GM19099 (cell line): ENCODE results near the gene WDR7.

Experiments
- POLR2A ChIP-seq: IDR thresholded peaks from 3 replicates; pipeline ENCODE4 v1.6.1; 2011; ENCODE audit warnings: low read depth; ENCODE audit not compliant: insufficient read length; ENCODE audit errors: extremely low read depth

WDR7 gene

GRCh38 chr18:56910237-56910636 lies 259.1 kb downstream of the WDR7 start:
- TF ChIP-seq POLR2A = no peak

- TF ChIP-seq POLR2A = no peak
Measured at GRCh38 chr18:56910967-56911366, 259.8 kb downstream of the WDR7 start.

- TF ChIP-seq POLR2A = no peak
Measured at GRCh38 chr18:56913941-56914340, 262.8 kb downstream of the WDR7 start.

- TF ChIP-seq POLR2A = no peak
Measured at GRCh38 chr18:56919190-56919589, 268.0 kb downstream of the WDR7 start.

- no peak for TF ChIP-seq POLR2A
Measured at GRCh38 chr18:56921896-56922480, 270.8 kb downstream of the WDR7 start.

- TF ChIP-seq POLR2A = no peak
Measured at GRCh38 chr18:56926734-56927133, 275.6 kb downstream of the WDR7 start.

- TF ChIP-seq POLR2A = no peak
Measured at GRCh38 chr18:56927786-56928185, 276.6 kb downstream of the WDR7 start.

- no peak for TF ChIP-seq POLR2A
Measured at GRCh38 chr18:56929886-56930285, 278.7 kb downstream of the WDR7 start.

GRCh38 chr18:56933472-56933871 lies 282.3 kb downstream of the WDR7 start:
- no peak for TF ChIP-seq POLR2A

- TF ChIP-seq POLR2A = no peak
Measured at GRCh38 chr18:56934131-56934530, 283.0 kb downstream of the WDR7 start.

- no peak for TF ChIP-seq POLR2A
Measured at GRCh38 chr18:56934906-56935305, 283.7 kb downstream of the WDR7 start.

GRCh38 chr18:56935434-56936040 lies 284.4 kb downstream of the WDR7 start:
- TF ChIP-seq POLR2A = no peak

GRCh38 chr18:56936457-56936856 lies 285.3 kb downstream of the WDR7 start:
- no peak for TF ChIP-seq POLR2A

- TF ChIP-seq POLR2A = no peak
Measured at GRCh38 chr18:56937874-56938430, 286.8 kb downstream of the WDR7 start.

- TF ChIP-seq POLR2A = no peak
Measured at GRCh38 chr18:56945171-56946083, 294.3 kb downstream of the WDR7 start.
